ENCODE measurements around the gene SLX4IP. TPM values are rescaled to one million over a fixed set of nuclear protein-coding genes. Genes with fewer than 3 reads are reported as not detected.

Gene SLX4IP
- total RNA-seq, 4 donors from 2014 or later = 6.3 to 8.3 (median 7.4) TPM

- no peaks in the 10 kb centered on the region for H3K9me3 ChIP-seq
- WGBS, 2 donors = 84 to 89% methylated on average over 6 to 9 of the region's 9 CpGs
- H3K27ac ChIP-seq = peak overlapping the region in 1 of 3 donors; percentile 21
- TF ChIP-seq CTCF (IDR thresholded peaks at IDR 0.05) (no peak), POLR2A (IDR thresholded peaks at IDR 0.05) (no peak)
- no peak for DNase-seq
- no peak overlapping the region for H3K4me3 ChIP-seq (replicated peaks in 1 of 3)
- H3K4me1 ChIP-seq = peaks cover 7 to 40% of the 10 kb centered on the region in 2 donors
- intact Hi-C loops (cut with DNase I) = no loop called here
- no peaks in the 10 kb centered on the region for H3K27me3 ChIP-seq
- peaks cover 75 to 94% of the 10 kb centered on the region in 2 donors for H3K36me3 ChIP-seq
Observed at GRCh38 chr20:10646886-10647420, 211.8 kb downstream of the SLX4IP start.

- 69 to 77% methylated on average over 9 of the region's 9 CpGs for WGBS, 2 donors
- Histone ChIP-seq H3K4me1 (peaks cover 11 to 45% of the 10 kb centered on the region in 2 donors), H3K27ac (peak overlapping the region in 1 of 3 donors; percentile 21), H3K9me3 (no peaks in the 10 kb centered on the region), H3K4me3 (replicated peaks in 1 of 3) (no peak overlapping the region), H3K36me3 (peaks cover 71 to 89% of the 10 kb centered on the region in 2 donors), H3K27me3 (no peaks in the 10 kb centered on the region)
- no peak for TF ChIP-seq CTCF (IDR thresholded peaks at IDR 0.05)
- no peak for TF ChIP-seq POLR2A (IDR thresholded peaks at IDR 0.05)
- DNase-seq = no peak
- intact Hi-C loops (cut with DNase I) = no loop called here
Observed at GRCh38 chr20:10647471-10647870, 212.4 kb downstream of the SLX4IP start.

GRCh38 chr20:10647909-10648308 is 212.8 kb downstream of the SLX4IP start:
- H3K36me3 ChIP-seq = peaks cover 66 to 86% of the 10 kb centered on the region in 2 donors
- TF ChIP-seq POLR2A (IDR thresholded peaks at IDR 0.05) = no peak
- no peak for TF ChIP-seq CTCF (IDR thresholded peaks at IDR 0.05)

DNA sequence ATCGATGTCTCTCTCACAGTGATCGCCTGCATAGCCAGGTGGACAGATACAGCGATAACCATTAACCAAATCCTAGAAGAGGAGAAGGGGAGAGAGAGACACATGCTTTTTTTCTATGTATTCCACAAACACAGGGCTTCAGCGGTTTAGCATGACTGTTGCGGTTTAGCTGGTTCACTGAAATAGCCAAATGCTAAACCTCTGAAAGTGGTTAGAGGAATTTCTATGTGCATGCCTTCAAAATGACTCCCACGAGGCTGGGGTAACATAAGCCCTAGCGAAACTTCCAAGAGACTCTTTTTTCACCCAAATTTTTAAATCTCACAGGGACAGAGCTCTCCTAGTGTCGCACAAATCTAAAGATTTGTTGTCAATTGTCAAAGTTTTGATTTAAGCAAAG is 213.5 kb downstream of the SLX4IP start:
- no peak for DNase-seq
- peak overlapping the region in 2 of 3 donors; percentile 19 to 25 for H3K27ac ChIP-seq
- peaks cover 17 to 48% of the 10 kb centered on the region in 2 donors for H3K4me1 ChIP-seq
- peaks cover 59 to 82% of the 10 kb centered on the region in 2 donors for H3K36me3 ChIP-seq
- no peak overlapping the region for H3K4me3 ChIP-seq (replicated peaks in 1 of 3)
- WGBS, 2 donors = 89 to 95% methylated on average over 8 of the region's 8 CpGs
- TF ChIP-seq CTCF (IDR thresholded peaks at IDR 0.05) (no peak), POLR2A (IDR thresholded peaks at IDR 0.05) (no peak)
- no peaks in the 10 kb centered on the region for H3K27me3 ChIP-seq
- H3K9me3 ChIP-seq = no peaks in the 10 kb centered on the region
- intact Hi-C loops (cut with DNase I) = no loop called here

More at GRCh38 chr20:10647909-10648308, 212.8 kb downstream of the SLX4IP start:
- Histone ChIP-seq H3K9me3 (no peaks in the 10 kb centered on the region), H3K27me3 (no peaks in the 10 kb centered on the region), H3K4me3 (replicated peaks in 1 of 3) (no peak overlapping the region), H3K4me1 (peaks cover 15 to 48% of the 10 kb centered on the region in 2 donors), H3K27ac (peak overlapping the region in 1 of 3 donors; percentile 21)
- WGBS, 2 donors = 87 to 90% methylated on average over 11 of the region's 11 CpGs
- DNase-seq = no peak
- intact Hi-C loops (cut with DNase I) = no loop called here

- H3K4me1 ChIP-seq = peaks cover 23 to 48% of the 10 kb centered on the region in 2 donors
- intact Hi-C loops (cut with DNase I) = no loop called here
- H3K9me3 ChIP-seq = no peaks in the 10 kb centered on the region
- peaks cover 53 to 76% of the 10 kb centered on the region in 2 donors for H3K36me3 ChIP-seq
- H3K27me3 ChIP-seq = no peaks in the 10 kb centered on the region
- TF ChIP-seq CTCF (IDR thresholded peaks at IDR 0.05) = no peak
- TF ChIP-seq POLR2A (IDR thresholded peaks at IDR 0.05) = no peak
- no peak for DNase-seq
- 86 to 93% methylated on average over 8 of the region's 8 CpGs for WGBS, 2 donors
- H3K4me3 ChIP-seq (replicated peaks in 1 of 3) = no peak overlapping the region
- peak overlapping the region in 2 of 3 donors; percentile 19 to 25 for H3K27ac ChIP-seq
Observed at GRCh38 chr20:10649080-10649796, 214.1 kb downstream of the SLX4IP start.
